Sigmoid colon (tissue), 7 donors: Measurements from ENCODE around the gene KIAA0513. TPM values are rescaled to one million over a fixed set of nuclear protein-coding genes. Genes with fewer than 3 reads are reported as not detected.
A peak's percentile ranks its signal among the peaks of the same experiment; 100 is the strongest.
"Not testable (repeated sequence)": the region's sequence is repeated elsewhere in the genome, so short reads cannot be mapped to it uniquely, and the experiment has no call there.

Experiments
- DNase-seq: peaks from one replicate; pipeline ENCODE4 v3.0.0-alpha.2; 2019
- H3K27ac ChIP-seq, 4 donors: fragments of 200-600 bp; sonication (generic); one replicate each; pipeline ENCODE4 v1.5.1; 2016 to 2019; ENCODE audit warnings: mild to moderate bottlenecking in 1 of 4
- H3K27me3 ChIP-seq, 3 donors: fragments of 200-600 bp; sonication (generic); one replicate each; pipeline ENCODE4 v1.5.1; 2019; ENCODE audit warnings: mild to moderate bottlenecking in 1 of 3
- H3K36me3 ChIP-seq, 4 donors: fragments of 200-600 bp; sonication (generic); one replicate each; pipeline ENCODE4 v1.5.1; 2016 to 2019
- H3K4me1 ChIP-seq, 4 donors: fragments of 200-600 bp; sonication (generic); one replicate each; pipeline ENCODE4 v1.5.1; 2017 to 2019
- H3K4me3 ChIP-seq, 4 donors: fragments of 200-600 bp; sonication (generic); one replicate each; pipeline ENCODE4 v1.5.1; 2017 to 2019; ENCODE audit warnings: mild to moderate bottlenecking in 2 of 4, moderate library complexity in 1 of 4
- H3K9me3 ChIP-seq, 4 donors: fragments of 200-600 bp in 3 of 4; sonication (generic) in 3 of 4; one replicate each; pipeline versions ENCODE4 v1.5.1 to v1.6.1; 2013 to 2019
- EP300 ChIP-seq, 4 donors: sonication (generic); formaldehyde crosslinking; IDR thresholded peaks; one replicate each; pipeline ENCODE4 v1.6.1; 2017; ENCODE audit warnings: antibody characterized with exemption in 4 of 4
- POLR2A ChIP-seq, 2 donors: fragments of 450-650 bp; IDR thresholded peaks; one replicate each; pipeline ENCODE4 v1.6.1; 2016; ENCODE audit warnings: antibody characterized with exemption in 2 of 2, mild to moderate bottlenecking in 2 of 2, moderate library complexity in 2 of 2
- POLR2AphosphoS5 ChIP-seq, 4 donors: sonication (generic); formaldehyde crosslinking; IDR thresholded peaks; one replicate each; pipeline ENCODE4 v1.6.1; 2017; ENCODE audit warnings: antibody characterized with exemption in 4 of 4
- WGBS, 2 donors: extraction: QIAGEN DNeasy Blood & Tissue Kit; methylation state at CpG; one replicate each; pipeline ENCODE4 v1.1.7; 2013; 5-methylcytosine and 5-hydroxymethylcytosine counted together
- intact Hi-C: fragments of 100-400 bp; cut with DNase I; formaldehyde crosslinking; loops from one replicate; pipeline ENCODE4 v1.15.1; 2023
- polyA plus RNA-seq, 3 donors: library from polyadenylated mRNA; stranded (reverse); fragments of 200-250 nt; gene quantifications; one replicate each; pipeline ENCODE4 v1.2.3, GENCODE V29; 2013
- total RNA-seq, 4 donors: library from RNA; depleted of rRNA; stranded (reverse); fragments of >200 nt; gene quantifications; one replicate each; pipeline ENCODE4 v1.1.0, GENCODE V29; 2016
- TF ChIP-seq, protein P1 (sequence below), 4 experiments: fragments of 450-650 bp in 3 of 4; fragments of 200-600 bp in 1 of 4; IDR thresholded peaks; one replicate each; pipeline ENCODE4 v1.5.1; 2016 to 2019; ENCODE audit warnings: antibody characterized with exemption in 4 of 4, mild to moderate bottlenecking in 3 of 4, moderate library complexity in 2 of 4
- donor health status: healthy with polysubstance abuse.
- donor health status: Bipolar disorder and iron deficiency.
- donor health status: healthy.

KIAA0513 gene
- total and polyA plus RNA-seq, 7 donors: 8.4 to 40.2 (median 18.6) TPM

DNA sequence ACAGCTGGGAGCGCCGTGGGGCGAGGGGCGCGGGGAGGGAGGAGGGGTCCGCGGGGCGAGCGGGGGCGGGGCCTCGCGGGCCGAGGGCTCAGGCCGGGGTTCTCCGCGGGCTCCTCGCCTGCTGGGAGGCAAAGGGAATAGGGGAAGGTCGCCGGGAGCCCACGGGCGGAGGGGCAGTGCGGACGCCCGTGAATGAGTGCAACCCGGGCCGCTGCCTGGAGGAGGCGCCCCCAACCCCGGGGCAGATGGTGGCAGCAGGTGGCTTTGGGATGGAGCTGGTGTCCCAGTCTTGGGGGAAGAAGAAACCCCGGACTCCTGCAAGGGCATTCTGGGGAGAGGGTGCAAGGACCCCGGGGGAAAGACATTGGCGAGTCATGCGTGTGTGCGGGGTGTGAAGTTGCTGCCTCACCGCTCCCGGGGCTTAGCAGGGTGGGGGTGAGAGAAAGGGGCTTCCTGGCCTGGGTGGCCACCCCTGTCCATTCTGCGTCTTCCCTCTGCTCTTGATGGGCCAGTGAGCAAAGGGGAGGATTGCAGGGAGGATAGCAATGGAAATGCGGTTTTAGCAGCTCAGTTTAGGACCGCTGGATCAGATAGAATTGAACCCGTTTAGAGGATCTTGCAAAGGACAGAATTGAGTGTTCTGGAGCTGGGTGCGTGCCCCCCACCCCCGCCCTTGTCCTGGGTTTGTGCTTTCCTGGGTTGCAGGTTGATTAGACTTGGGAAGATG is 526 bp downstream of the KIAA0513 start:
- no peaks in the 10 kb centered on the region for H3K27me3 ChIP-seq
- WGBS, 2 donors: 2 to 4% methylated on average over 41 of the region's 41 CpGs
- DNase-seq: no peak
- intact Hi-C loops: no loop called here
- H3K36me3 ChIP-seq: peaks cover 0 to 10% (median 2%) of the 10 kb centered on the region in 4 donors
- no peaks in the 10 kb centered on the region for H3K9me3 ChIP-seq
- peak overlapping the region; percentile 72 to 95 (median 84) for H3K4me3 ChIP-seq
- peaks cover 0 to 41% (median 33%) of the 10 kb centered on the region in 4 donors for H3K4me1 ChIP-seq
- TF ChIP-seq POLR2AphosphoS5 (IDR thresholded peaks at IDR 0.05): no peak
- TF ChIP-seq, protein P1, sequence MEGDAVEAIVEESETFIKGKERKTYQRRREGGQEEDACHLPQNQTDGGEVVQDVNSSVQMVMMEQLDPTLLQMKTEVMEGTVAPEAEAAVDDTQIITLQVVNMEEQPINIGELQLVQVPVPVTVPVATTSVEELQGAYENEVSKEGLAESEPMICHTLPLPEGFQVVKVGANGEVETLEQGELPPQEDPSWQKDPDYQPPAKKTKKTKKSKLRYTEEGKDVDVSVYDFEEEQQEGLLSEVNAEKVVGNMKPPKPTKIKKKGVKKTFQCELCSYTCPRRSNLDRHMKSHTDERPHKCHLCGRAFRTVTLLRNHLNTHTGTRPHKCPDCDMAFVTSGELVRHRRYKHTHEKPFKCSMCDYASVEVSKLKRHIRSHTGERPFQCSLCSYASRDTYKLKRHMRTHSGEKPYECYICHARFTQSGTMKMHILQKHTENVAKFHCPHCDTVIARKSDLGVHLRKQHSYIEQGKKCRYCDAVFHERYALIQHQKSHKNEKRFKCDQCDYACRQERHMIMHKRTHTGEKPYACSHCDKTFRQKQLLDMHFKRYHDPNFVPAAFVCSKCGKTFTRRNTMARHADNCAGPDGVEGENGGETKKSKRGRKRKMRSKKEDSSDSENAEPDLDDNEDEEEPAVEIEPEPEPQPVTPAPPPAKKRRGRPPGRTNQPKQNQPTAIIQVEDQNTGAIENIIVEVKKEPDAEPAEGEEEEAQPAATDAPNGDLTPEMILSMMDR (IDR thresholded peaks at IDR 0.05): peak in 1 of 4 experiments; percentile 12
- TF ChIP-seq POLR2A (IDR thresholded peaks at IDR 0.05): no peak
- peak overlapping the region; percentile 90 to 95 (median 92) for H3K27ac ChIP-seq

DNA sequence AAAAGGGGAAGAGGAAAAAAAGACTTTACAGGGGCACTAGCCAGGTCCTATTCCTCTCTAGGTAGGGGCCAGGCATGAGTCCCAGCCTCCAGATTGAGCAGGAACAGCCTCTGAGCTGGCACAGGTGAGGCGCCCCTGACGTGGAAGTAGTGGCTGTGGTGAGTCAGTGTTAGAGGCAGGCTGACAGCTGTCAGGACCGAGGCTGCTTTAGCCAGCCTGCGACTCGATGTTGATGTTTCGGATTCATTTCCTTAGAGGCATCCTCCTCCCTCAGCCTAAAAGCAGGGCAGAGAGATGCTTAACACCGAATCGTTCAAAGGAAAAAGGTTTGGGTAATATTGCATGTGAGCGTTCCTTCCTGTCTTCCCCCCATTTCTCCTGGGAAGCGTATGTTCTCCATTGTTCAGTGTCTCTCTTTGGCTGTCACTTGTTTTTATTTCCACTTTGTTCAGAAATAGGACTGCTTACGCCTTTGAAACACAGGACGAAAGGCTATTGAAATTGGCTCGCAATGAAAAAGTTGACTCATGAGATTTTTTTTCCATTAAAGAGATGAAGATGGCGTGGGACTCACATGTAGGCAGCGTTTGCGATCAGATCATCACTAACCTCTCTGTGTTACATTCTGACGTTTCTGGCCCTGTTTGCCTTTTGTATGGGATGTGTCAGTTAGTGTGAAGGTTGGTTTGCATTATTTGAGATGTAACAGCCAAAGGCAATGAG is 1.3 kb downstream of the KIAA0513 start:
- Histone ChIP-seq H3K9me3 (no peaks in the 10 kb centered on the region), H3K27ac (peak overlapping the region; percentile 90 to 95 (median 92)), H3K36me3 (peaks cover 0 to 14% (median 4%) of the 10 kb centered on the region in 4 donors), H3K27me3 (no peaks in the 10 kb centered on the region), H3K4me1 (peaks cover 0 to 41% (median 33%) of the 10 kb centered on the region in 4 donors), H3K4me3 (peak overlapping the region; percentile 72 to 95 (median 84))
- 8 to 28% methylated on average over 17 of the region's 17 CpGs for WGBS, 2 donors
- intact Hi-C loops: no loop called here
- TF ChIP-seq, protein P1 (IDR thresholded peaks at IDR 0.05): peak in 1 of 4 experiments; percentile 28
- TF ChIP-seq POLR2A (IDR thresholded peaks at IDR 0.05) (no peak), POLR2AphosphoS5 (IDR thresholded peaks at IDR 0.05) (peak in 2 of 4 donors; percentile 20 to 40)
- DNase-seq: peak; percentile 83

DNA sequence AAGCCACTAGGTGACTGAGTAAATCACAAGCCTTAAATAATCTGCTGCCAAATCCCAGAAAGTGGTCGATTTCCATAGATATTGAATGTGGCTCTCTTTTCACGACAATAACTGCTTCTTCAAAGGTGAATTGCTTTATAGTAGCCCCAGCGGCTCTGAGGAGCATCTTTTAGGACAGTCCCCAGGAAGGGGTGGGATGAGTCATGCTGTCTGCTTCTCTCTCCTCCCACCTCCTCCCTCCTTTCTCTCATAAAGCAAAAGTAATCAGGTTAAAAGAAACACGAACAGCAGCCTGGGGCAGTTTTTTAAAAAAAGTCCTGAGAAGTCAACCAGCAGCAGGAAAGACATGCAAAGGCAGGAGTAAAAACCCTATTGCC is 1.8 kb downstream of the KIAA0513 start:
- Histone ChIP-seq H3K9me3 (no peaks in the 10 kb centered on the region), H3K27ac (peak overlapping the region; percentile 90 to 95 (median 92)), H3K4me3 (peak overlapping the region; percentile 6 to 95 (median 74)), H3K36me3 (peaks cover 0 to 14% (median 5%) of the 10 kb centered on the region in 4 donors), H3K27me3 (no peaks in the 10 kb centered on the region), H3K4me1 (peaks cover 0 to 41% (median 33%) of the 10 kb centered on the region in 4 donors)
- intact Hi-C loops: no loop called here
- 3 to 21% methylated on average over 4 of the region's 4 CpGs for WGBS, 2 donors
- no peak for TF ChIP-seq EP300 (IDR thresholded peaks at IDR 0.05)
- TF ChIP-seq POLR2AphosphoS5 (IDR thresholded peaks at IDR 0.05): peak in 1 of 4 donors; percentile 33
- DNase-seq: peak; percentile 83

DNA sequence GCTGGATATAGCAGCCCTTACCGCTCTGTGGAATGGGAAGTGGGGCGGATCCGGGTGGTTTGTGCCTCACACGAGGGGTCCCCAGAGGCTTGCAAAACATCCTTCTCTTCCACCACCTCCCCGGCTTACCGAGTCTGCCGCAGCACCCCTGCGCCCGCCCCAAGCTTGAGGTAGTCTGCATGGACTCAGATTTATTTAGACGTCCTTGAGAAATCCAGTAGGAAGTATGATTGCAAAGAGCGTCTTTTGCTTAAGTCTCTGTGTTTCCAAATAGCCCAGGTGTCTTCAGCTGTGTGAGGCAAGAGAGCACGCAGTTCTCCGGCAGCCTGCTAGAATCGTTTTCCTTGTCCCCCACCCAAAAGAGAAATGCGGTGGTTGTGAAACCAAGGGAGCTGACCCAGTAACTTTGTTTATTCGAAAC is 2.4 kb downstream of the KIAA0513 start:
- H3K4me1 ChIP-seq: peaks cover 0 to 41% (median 33%) of the 10 kb centered on the region in 4 donors
- peak overlapping the region; percentile 90 to 95 (median 92) for H3K27ac ChIP-seq
- intact Hi-C loops: no loop called here
- TF ChIP-seq POLR2AphosphoS5 (IDR thresholded peaks at IDR 0.05): peak; percentile 44 to 61 (median 56)
- no peak for TF ChIP-seq EP300 (IDR thresholded peaks at IDR 0.05)
- no peaks in the 10 kb centered on the region for H3K9me3 ChIP-seq
- H3K36me3 ChIP-seq: peaks cover 0 to 14% (median 5%) of the 10 kb centered on the region in 4 donors
- peak overlapping the region; percentile 6 to 95 (median 74) for H3K4me3 ChIP-seq
- peak; percentile 91 for DNase-seq
- no peaks in the 10 kb centered on the region for H3K27me3 ChIP-seq
- WGBS, 2 donors: 17 to 53% methylated on average over 16 of the region's 16 CpGs

- no peak for DNase-seq
- H3K9me3 ChIP-seq: no peaks in the 10 kb centered on the region
- no peak overlapping the region for H3K4me3 ChIP-seq
- H3K27me3 ChIP-seq: no peaks in the 10 kb centered on the region
- intact Hi-C loops: no loop called here
- peak overlapping the region in 3 of 4 donors; percentile 90 to 95 (median 92) for H3K27ac ChIP-seq
- TF ChIP-seq, protein P1 (IDR thresholded peaks at IDR 0.05): no peak
- TF ChIP-seq EP300 (IDR thresholded peaks at IDR 0.05) (no peak), POLR2A (IDR thresholded peaks at IDR 0.05) (no peak), POLR2AphosphoS5 (IDR thresholded peaks at IDR 0.05) (no peak)
- peaks cover 0 to 43% (median 34%) of the 10 kb centered on the region in 4 donors for H3K4me1 ChIP-seq
- WGBS, 2 donors: 60 to 80% methylated on average over 5 of the region's 5 CpGs
- peaks cover 0 to 14% (median 5%) of the 10 kb centered on the region in 4 donors for H3K36me3 ChIP-seq
Observed at GRCh38 chr16:85031451-85031850, 3.9 kb downstream of the KIAA0513 start.

DNA sequence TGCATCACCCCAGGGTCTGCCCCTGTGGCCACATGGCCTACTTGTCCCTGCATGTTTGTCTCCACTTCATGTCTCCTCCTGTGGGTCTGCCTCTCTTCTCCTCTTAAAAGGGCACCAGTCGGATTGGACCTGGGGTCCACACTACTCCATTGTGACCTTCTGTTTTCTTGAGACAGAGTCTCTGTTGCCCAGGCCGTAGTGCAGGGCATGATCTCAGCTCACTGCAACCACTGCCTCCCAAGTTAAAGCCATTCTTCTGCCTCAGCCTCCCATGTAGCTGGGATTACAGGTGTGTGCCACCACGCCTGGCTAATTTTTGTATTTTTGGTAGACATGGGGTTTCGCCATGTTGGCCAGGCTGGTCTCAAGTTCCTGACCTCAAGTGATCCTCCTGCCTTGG is 4.6 kb downstream of the KIAA0513 start:
- peaks cover 0 to 14% (median 5%) of the 10 kb centered on the region in 4 donors for H3K36me3 ChIP-seq
- H3K4me3 ChIP-seq, H3K27ac ChIP-seq, intact Hi-C loops, H3K27me3 ChIP-seq, H3K9me3 ChIP-seq, DNase-seq: not testable (repeated sequence)
- WGBS, 2 donors: 96% methylated on average over 4 of the region's 4 CpGs
- peaks cover 0 to 43% (median 34%) of the 10 kb centered on the region in 4 donors for H3K4me1 ChIP-seq
